Fibroblast of mammary gland (primary cell): Measurements from ENCODE around the gene SPIRE1.
"Not testable (repeated sequence)": the region's sequence is repeated elsewhere in the genome, so short reads cannot be mapped to it uniquely, and the experiment has no call there.

Experiments
- DNase-seq: peaks from one replicate; pipeline ENCODE4 v3.0.0-alpha.2; 2010; ENCODE audit warnings: low read depth
- H3K4me3 ChIP-seq: 2 replicates; pipeline ENCODE4 v1.5.1; 2011; ENCODE audit warnings: low read depth, mild to moderate bottlenecking, low read length, moderate library complexity; ENCODE audit not compliant: control insufficient read depth
- CTCF ChIP-seq: conservative IDR thresholded peaks from 2 replicates; pipeline ENCODE4 v1.5.1; 2011; ENCODE audit warnings: low read depth, low read length, inconsistent platforms; ENCODE audit not compliant: control insufficient read depth, insufficient read depth

SPIRE1 gene

GRCh38 chr18:12647773-12648172 lies 10.1 kb downstream of the SPIRE1 start:
- no peak for TF ChIP-seq CTCF
- DNase-seq = no peak
- no peak overlapping the region for H3K4me3 ChIP-seq

GRCh38 chr18:12645751-12646203 lies 12.1 kb downstream of the SPIRE1 start:
- peak; percentile 48 for DNase-seq
- H3K4me3 ChIP-seq = no peak overlapping the region
- no peak for TF ChIP-seq CTCF

GRCh38 chr18:12645254-12645653 lies 12.7 kb downstream of the SPIRE1 start:
- DNase-seq = no peak
- H3K4me3 ChIP-seq = no peak overlapping the region
- TF ChIP-seq CTCF = no peak

- peak; percentile 33 for DNase-seq
- not testable (repeated sequence) for H3K4me3 ChIP-seq
Observed at GRCh38 chr18:12643756-12644155, 14.2 kb downstream of the SPIRE1 start.

- H3K4me3 ChIP-seq = no peak overlapping the region
- DNase-seq = no peak
- no peak for TF ChIP-seq CTCF
Observed at GRCh38 chr18:12640881-12641200, 17.1 kb downstream of the SPIRE1 start.

- peak; percentile 5 for TF ChIP-seq CTCF
- no peak overlapping the region for H3K4me3 ChIP-seq
- DNase-seq = peak; percentile 76
Observed at GRCh38 chr18:12639990-12640880, 17.7 kb downstream of the SPIRE1 start.

GRCh38 chr18:12638644-12639124 lies 19.2 kb downstream of the SPIRE1 start:
- H3K4me3 ChIP-seq = no peak overlapping the region
- no peak for TF ChIP-seq CTCF
- no peak for DNase-seq
